Activated naive CD8-positive, alpha-beta T cell (primary cell): ENCODE measurements around the gene EMP1.

ENCODE experiments used
- H3K27ac Mint-ChIP-seq: one replicate; pipeline ENCODE4 v1.8.0; 2021; ENCODE audit warnings: mixed read lengths
- H3K27me3 Mint-ChIP-seq: one replicate; pipeline ENCODE4 v1.8.0; 2021; ENCODE audit warnings: mixed read lengths
- H3K36me3 Mint-ChIP-seq: one replicate; pipeline ENCODE4 v1.8.0; 2021; ENCODE audit warnings: mixed read lengths
- H3K4me1 Mint-ChIP-seq: one replicate; pipeline ENCODE4 v1.8.0; 2021; ENCODE audit warnings: low read depth, mixed read lengths
- H3K4me3 Mint-ChIP-seq: one replicate; pipeline ENCODE4 v1.8.0; 2021; ENCODE audit warnings: mild to moderate bottlenecking, mixed read lengths
- H3K9me3 Mint-ChIP-seq: one replicate; pipeline ENCODE4 v1.8.0; 2021; ENCODE audit warnings: low read depth, mixed read lengths

The EMP1 gene

DNA sequence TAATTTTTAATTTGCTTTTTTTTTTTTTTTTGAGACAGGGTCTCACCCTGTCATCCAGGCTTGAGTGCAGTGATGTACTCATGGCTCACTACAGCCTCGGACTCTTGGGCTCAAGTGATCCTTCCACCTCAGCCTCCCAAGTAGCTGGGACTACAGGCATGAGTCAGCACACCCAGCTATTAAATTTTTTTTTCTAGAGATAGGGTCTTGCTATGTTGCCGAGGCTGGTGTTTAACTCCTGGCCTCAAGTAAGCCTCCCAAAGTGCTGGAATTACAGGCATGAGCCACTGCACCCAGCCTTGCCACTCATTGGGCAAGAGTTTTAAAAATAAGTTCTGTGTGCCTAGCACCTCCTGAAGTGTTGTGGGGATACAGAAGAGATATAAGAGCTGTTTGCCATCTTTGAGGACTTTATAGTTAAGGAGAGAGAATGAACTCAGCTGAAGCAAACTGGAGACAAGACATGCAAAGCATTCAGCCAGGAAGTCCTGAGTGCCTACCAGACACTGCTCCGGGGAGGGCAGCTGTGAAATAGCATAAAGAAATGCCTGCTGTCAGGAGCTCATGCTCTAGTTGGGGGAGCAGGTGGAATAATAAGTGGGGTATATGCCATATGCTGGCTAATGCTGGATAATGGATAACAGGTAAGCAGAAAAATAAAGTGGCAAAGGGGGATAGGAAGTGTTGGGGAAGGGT is 15.0 kb upstream of the EMP1 start:
- H3K27me3 Mint-ChIP-seq: no peaks in the 10 kb centered on the region
- no peak overlapping the region for H3K4me3 Mint-ChIP-seq
- peaks cover 33% of the 10 kb centered on the region for H3K4me1 Mint-ChIP-seq
- H3K27ac Mint-ChIP-seq: no peak overlapping the region
- no peaks in the 10 kb centered on the region for H3K9me3 Mint-ChIP-seq
- H3K36me3 Mint-ChIP-seq: no peaks in the 10 kb centered on the region

DNA sequence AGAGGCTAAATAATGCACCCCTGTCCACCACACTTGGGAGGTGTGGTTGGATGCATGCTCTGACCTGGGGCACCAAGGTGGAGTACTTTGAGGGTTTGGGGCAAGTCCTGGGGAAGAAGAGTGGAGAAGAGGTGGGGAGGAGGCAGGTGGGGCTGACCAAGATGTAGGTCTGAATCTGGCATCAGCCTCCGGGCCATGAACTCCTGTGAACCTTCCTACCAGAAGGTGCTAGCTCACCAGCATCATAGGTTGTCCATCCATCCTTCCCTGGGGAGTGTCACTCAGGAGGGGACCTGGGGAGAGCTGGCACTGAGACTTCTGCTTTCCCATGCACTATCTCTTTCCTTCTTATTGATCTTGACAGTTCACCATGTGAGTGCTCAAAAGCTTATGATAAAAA is 13.6 kb upstream of the EMP1 start:
- H3K36me3 Mint-ChIP-seq: no peaks in the 10 kb centered on the region
- no peak overlapping the region for H3K4me3 Mint-ChIP-seq
- H3K27me3 Mint-ChIP-seq: no peaks in the 10 kb centered on the region
- H3K9me3 Mint-ChIP-seq: no peaks in the 10 kb centered on the region
- H3K4me1 Mint-ChIP-seq: peaks cover 30% of the 10 kb centered on the region
- no peak overlapping the region for H3K27ac Mint-ChIP-seq

DNA sequence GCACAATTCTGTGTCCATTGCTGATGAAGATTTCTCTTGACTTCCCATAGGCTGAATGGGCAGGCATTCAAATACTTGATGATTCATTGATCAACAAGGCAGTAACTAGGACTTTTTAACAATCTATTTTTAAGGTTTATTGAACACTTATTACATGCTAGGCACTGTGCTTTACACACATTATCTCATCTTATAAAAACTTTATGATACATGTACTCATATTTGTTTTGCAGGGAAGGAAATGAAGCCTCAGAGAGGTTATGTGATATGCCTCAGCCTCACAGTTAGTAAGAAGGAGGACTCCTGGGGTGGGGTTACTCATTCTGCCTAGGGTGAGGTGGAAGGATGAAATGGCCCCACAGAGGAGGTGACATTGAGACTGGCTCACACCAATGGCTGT is 12.9 kb upstream of the EMP1 start:
- no peaks in the 10 kb centered on the region for H3K9me3 Mint-ChIP-seq
- peaks cover 24% of the 10 kb centered on the region for H3K4me1 Mint-ChIP-seq
- H3K4me3 Mint-ChIP-seq: no peak overlapping the region
- no peaks in the 10 kb centered on the region for H3K27me3 Mint-ChIP-seq
- H3K27ac Mint-ChIP-seq: no peak overlapping the region
- no peaks in the 10 kb centered on the region for H3K36me3 Mint-ChIP-seq

DNA sequence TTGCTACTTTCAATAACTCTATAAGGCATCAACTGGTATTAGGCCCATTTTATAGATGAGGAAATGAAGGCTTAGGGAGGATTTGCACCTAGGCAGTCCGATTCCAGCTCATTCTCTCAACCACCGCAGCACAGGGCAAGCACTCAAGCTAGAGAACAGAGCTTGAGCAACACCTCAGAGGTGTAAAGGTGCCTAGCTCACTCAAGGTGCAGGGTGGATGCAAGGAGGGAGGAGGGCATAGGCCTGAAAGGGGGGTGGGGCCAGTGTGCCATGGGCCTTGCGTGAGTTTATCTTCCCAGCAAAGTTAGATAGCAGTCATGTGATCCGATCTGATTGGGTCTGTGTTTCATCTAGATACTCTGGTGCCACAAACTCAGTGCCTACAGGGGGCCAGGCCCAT is 10.2 kb upstream of the EMP1 start:
- Mint-ChIP-seq H3K27ac (no peak overlapping the region), H3K9me3 (no peaks in the 10 kb centered on the region), H3K4me1 (peaks cover 3% of the 10 kb centered on the region), H3K36me3 (no peaks in the 10 kb centered on the region), H3K4me3 (no peak overlapping the region), H3K27me3 (no peaks in the 10 kb centered on the region)

DNA sequence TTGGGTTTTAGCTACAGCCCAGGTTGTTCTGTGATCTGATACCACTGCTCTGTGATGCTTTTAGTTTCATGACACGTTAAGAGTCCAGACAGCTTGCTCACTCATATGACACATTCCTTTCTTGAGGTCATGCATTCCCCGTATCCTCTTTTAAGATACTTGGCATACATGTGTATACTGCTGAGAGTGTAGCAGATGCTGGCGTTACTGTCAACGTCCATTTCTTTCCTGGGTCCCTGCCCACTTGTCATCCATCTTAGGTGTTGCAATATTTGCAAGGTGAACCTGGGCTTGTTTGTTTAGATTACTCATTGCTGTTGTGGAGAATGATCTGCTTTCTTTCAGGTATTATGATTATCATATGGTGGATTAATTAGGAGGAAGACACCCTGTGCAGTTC is 9.1 kb upstream of the EMP1 start:
- Mint-ChIP-seq H3K27ac (no peak overlapping the region), H3K27me3 (no peaks in the 10 kb centered on the region), H3K4me3 (no peak overlapping the region), H3K4me1 (no peaks in the 10 kb centered on the region), H3K9me3 (no peaks in the 10 kb centered on the region), H3K36me3 (no peaks in the 10 kb centered on the region)

DNA sequence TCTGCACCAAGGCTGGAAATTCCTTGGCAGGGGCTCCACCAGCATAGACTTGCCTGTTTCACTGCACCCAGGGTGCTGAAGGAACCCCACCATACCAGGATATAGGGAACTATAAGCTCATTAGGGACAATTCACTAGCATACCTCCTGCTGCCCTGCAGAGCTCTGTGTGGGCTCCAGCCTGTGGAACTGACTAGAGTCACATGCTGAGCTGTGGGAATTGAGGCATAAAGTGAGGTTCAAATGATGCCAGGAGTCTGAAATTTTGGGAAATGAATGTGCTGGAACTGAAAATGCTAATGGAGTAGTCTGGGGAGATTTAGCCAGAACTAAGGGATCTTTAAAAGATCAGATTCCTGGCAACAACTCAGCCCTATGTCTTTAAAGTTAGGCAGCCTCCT is 7.3 kb upstream of the EMP1 start:
- H3K27ac Mint-ChIP-seq: no peak overlapping the region
- H3K27me3 Mint-ChIP-seq: no peaks in the 10 kb centered on the region
- no peaks in the 10 kb centered on the region for H3K4me1 Mint-ChIP-seq
- no peaks in the 10 kb centered on the region for H3K9me3 Mint-ChIP-seq
- H3K36me3 Mint-ChIP-seq: no peaks in the 10 kb centered on the region
- H3K4me3 Mint-ChIP-seq: no peak overlapping the region

DNA sequence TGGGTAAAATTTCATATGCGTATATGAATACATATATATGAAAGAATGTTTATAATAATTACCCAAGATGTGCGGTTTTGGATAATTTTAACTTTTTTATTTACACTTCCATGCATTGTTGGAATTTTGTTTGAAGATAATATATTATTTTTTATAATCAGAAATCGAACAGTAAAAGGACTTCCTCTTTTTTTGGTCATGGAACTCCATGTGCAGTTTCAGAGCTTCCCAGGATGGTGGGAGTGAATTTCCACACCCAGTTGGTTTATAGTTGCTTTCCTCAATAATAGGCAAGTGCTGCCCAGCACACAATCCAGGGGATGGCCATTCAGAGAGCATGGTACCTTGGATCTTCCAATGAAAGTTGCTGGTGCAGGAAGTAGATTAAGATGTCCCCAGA is 6.3 kb upstream of the EMP1 start:
- peaks cover 5% of the 10 kb centered on the region for H3K4me1 Mint-ChIP-seq
- no peaks in the 10 kb centered on the region for H3K27me3 Mint-ChIP-seq
- H3K27ac Mint-ChIP-seq: no peak overlapping the region
- H3K4me3 Mint-ChIP-seq: no peak overlapping the region
- no peaks in the 10 kb centered on the region for H3K36me3 Mint-ChIP-seq
- no peaks in the 10 kb centered on the region for H3K9me3 Mint-ChIP-seq

DNA sequence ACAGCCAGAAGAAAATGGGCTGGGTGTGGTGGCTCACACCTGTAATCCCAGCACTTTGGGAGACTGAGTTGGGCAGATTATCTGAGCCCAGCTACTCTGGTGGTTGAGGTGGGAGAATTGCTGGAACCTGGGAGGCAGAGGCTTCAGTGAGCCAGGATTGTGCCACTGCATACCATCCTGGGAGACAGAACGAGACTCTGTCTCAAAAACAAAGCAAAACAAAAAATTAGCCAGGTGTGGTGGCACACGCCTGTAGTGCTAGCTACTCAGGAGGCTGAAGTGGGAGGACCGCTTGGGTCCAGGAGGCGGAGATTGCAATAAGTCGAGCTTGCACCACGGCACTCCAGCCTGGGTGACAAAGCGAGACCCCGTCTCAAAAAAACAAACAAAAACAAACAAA is 3.8 kb upstream of the EMP1 start:
- H3K4me3 Mint-ChIP-seq: no peak overlapping the region

DNA sequence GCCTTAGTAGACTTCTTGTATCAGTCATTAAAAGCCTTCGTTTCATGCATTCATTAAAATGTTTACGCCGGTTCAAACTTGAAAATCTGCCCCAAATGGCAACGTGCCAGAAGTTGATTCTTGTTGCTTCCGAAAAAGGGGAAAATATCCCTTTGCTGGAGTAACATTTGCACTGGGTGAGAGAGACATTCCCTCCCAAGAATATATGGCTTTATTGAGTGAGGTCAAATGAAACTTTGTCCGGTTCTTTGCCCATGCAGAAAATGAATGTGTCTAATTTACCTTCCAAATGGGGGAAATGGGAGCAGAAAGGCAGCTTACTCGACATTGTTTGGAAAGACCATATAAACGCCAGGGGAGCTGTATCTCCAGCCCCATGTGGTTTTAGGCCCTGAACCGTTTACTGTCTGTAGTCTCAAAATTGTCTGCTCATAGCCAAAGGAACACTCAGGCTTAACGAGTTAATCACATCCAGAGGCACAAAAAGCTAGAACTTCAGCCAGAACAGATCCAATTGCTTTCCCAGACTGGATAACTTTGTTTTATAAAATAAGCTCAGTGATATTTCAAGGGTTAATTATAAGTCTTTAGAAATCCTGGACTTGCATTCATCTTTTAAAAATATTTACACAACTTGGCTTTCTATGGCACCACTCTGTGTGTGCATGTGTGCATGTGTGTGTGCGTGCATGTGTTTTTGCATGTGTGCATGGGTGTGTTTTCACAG is 2.9 kb upstream of the EMP1 start:
- Mint-ChIP-seq H3K27me3 (peaks cover 1% of the 10 kb centered on the region), H3K36me3 (no peaks in the 10 kb centered on the region), H3K4me3 (no peak overlapping the region)

More for the DNA sequence above, 3.8 kb upstream of the EMP1 start:
- H3K4me1 Mint-ChIP-seq: peaks cover 28% of the 10 kb centered on the region
- H3K9me3 Mint-ChIP-seq: no peaks in the 10 kb centered on the region
- no peaks in the 10 kb centered on the region for H3K36me3 Mint-ChIP-seq
- H3K27ac Mint-ChIP-seq: no peak overlapping the region
- H3K27me3 Mint-ChIP-seq: no peaks in the 10 kb centered on the region

DNA sequence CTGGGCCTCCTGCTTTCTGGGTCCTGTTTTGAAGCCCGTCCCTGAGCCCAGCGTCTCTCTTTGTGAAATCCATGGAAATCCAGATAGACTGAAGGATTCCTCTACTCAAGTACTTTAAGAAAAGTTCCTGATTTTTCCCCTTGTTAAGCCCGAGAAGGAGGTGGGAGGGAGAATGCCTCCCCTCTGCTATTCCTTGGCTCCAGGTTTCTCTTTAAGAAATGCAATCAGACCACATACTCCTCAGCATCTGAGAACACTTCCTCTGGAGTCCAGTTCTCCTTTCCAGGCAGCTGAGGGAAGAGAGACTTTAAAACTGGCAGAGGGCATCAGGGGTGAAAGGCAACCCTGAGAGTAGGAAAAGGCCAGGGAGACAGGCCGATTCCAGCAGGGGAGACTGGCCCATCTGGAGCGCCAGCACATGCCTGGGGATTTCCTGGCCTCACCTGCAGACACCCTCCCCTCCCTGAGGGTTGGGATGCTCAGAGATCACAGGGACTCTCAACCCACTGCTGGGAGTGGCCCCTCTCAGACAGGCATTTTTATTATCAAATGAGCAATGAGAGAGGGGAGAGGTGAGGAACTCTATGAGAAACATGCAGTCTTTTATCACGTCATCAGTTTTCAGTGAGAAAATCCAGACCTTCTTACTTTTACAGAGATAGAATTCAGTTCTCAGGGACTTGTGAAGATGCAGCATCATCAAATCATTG is 2.0 kb upstream of the EMP1 start:
- Mint-ChIP-seq H3K9me3 (no peaks in the 10 kb centered on the region), H3K36me3 (no peaks in the 10 kb centered on the region), H3K4me3 (no peak overlapping the region), H3K27me3 (peaks cover 1% of the 10 kb centered on the region), H3K27ac (no peak overlapping the region), H3K4me1 (peaks cover 35% of the 10 kb centered on the region)

More for the DNA sequence above, 2.9 kb upstream of the EMP1 start:
- no peaks in the 10 kb centered on the region for H3K9me3 Mint-ChIP-seq
- no peak overlapping the region for H3K27ac Mint-ChIP-seq
- H3K4me1 Mint-ChIP-seq: peaks cover 35% of the 10 kb centered on the region

DNA sequence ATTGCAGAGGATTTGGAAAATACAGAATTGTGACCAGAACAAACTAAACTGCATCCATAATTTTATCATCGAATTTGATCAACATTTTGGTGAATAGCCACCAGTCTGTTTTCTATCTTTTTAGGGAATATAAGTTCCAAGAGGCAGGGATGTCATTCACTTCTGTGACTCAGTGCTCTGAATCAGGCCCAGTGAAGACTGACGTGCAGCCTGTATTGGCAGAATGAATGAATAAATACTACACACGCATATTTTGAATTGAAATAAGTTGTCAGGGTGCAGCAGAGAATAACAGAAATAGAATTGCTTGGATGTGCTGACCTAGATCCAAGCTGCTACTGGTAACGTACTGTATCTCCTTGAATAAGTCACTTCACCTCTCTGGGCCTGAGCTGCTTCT is 1.3 kb upstream of the EMP1 start:
- no peaks in the 10 kb centered on the region for H3K9me3 Mint-ChIP-seq
- H3K27ac Mint-ChIP-seq: peak overlapping the region; percentile 79
- no peak overlapping the region for H3K4me3 Mint-ChIP-seq
- no peaks in the 10 kb centered on the region for H3K36me3 Mint-ChIP-seq
- H3K4me1 Mint-ChIP-seq: peaks cover 35% of the 10 kb centered on the region
- H3K27me3 Mint-ChIP-seq: peaks cover 1% of the 10 kb centered on the region

DNA sequence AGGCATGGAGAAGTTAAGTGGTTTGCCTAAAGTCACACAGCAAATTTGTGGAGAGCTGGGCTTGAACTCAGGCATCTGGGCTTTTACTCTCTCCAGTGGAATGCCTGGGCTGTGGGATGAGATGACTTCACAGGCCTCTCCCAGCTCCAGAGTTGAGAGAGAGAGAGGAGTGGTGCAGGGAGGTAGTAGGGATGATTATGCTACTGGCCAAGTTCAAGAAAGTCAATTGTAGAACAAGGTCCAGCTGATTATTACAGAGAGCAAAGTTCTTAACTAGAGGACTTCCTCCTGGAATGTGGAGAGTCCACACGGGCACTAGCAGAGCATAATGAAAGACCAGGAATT is 769 bp upstream of the EMP1 start:
- no peaks in the 10 kb centered on the region for H3K9me3 Mint-ChIP-seq
- no peak overlapping the region for H3K4me3 Mint-ChIP-seq
- no peaks in the 10 kb centered on the region for H3K36me3 Mint-ChIP-seq
- H3K27me3 Mint-ChIP-seq: peaks cover 1% of the 10 kb centered on the region
- peak overlapping the region; percentile 79 for H3K27ac Mint-ChIP-seq
- peaks cover 35% of the 10 kb centered on the region for H3K4me1 Mint-ChIP-seq

DNA sequence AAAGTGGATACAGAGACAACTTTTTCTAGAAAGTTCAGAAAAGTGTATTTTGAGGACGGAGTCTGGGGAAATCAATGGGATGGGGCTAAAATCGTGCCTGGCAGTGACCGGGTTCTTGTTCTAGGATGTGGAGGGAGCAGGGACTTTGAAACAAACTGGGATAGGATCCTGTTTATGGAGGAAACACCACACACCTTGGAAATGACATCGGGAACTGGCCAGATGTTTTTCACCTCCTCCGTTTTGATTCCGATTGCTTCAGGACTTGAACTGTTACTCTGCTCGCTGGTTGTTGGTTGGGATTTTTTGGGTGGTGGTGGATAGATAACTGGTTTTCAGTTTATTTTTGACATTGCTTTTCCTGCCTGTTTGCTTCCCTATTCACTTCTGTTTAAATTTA is 506 bp downstream of the EMP1 start:
- H3K27ac Mint-ChIP-seq: peak overlapping the region; percentile 76
- H3K4me1 Mint-ChIP-seq: peaks cover 35% of the 10 kb centered on the region
- no peaks in the 10 kb centered on the region for H3K36me3 Mint-ChIP-seq
- peak overlapping the region; percentile 86 for H3K4me3 Mint-ChIP-seq
- H3K27me3 Mint-ChIP-seq: peaks cover 1% of the 10 kb centered on the region
- H3K9me3 Mint-ChIP-seq: no peaks in the 10 kb centered on the region

DNA sequence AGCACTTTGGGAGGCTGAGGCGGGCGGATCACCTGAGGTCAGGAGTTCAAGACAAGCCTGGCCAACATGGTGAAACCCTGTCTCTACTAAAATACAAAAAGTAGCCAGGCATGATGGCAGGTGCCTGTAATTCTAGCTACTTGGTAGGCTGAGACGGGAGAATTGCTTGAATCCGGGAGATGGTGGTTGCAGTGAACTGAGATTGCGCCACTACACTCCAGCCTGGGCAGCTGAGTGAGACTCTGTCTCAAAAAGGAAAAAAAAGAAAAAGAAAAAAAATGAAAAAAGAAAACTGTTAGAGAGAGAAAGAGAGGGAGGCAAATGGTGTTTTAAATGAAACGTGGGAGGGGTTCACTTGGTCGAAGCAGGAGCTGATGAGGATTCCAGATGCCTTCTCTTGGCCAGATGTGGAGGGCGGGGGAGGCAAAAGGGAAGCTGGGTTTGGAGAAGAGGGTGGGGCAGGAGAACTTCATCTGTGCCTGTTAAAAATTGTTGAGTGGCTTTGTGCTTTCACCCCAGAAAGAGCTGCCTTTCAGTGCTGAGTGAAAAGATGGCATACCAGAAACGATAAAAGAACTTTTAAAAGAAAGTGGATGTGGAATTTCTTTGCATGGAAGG is 1.1 kb downstream of the EMP1 start:
- H3K4me1 Mint-ChIP-seq: peaks cover 35% of the 10 kb centered on the region
- H3K27me3 Mint-ChIP-seq: peaks cover 1% of the 10 kb centered on the region
- H3K9me3 Mint-ChIP-seq: no peaks in the 10 kb centered on the region
- peak overlapping the region; percentile 22 for H3K27ac Mint-ChIP-seq
- peak overlapping the region; percentile 86 for H3K4me3 Mint-ChIP-seq
- no peaks in the 10 kb centered on the region for H3K36me3 Mint-ChIP-seq

DNA sequence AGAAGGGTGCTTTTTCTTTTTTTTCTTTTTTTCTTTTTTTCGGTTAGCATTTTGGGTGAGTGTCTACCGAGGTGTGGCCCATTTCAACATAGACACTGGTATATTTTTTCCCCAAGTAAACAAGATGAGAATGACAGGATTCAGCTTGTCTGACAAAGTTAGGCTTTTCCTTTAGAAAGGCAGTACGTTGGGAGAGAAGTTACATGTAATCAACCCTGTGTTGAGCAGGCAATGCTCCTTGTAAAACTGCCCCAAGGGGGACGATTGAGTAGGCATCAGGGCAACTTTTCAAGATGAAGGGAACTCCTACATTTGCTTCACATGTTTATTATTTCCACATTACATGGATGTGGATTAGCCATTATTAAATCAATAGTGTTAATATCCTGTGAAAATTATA is 1.7 kb downstream of the EMP1 start:
- Mint-ChIP-seq H3K9me3 (no peaks in the 10 kb centered on the region), H3K4me3 (peak overlapping the region; percentile 86), H3K27me3 (peaks cover 1% of the 10 kb centered on the region)

More for the DNA sequence above, 1.7 kb downstream of the EMP1 start:
- H3K27ac Mint-ChIP-seq: peak overlapping the region; percentile 22
- H3K36me3 Mint-ChIP-seq: no peaks in the 10 kb centered on the region
- H3K4me1 Mint-ChIP-seq: peaks cover 35% of the 10 kb centered on the region
